DND-41 (cell line): ENCODE data around the gene PLEKHA8.

Experiments used
- ATAC-seq: fragments of 200-7000 bp; cut with Tn5 transposase; 3 replicates; pipeline ENCODE4 v1.9.1; 2021; ENCODE audit warnings: low read depth; ENCODE audit not compliant: insufficient read depth
- DNase-seq: peaks from one replicate; pipeline ENCODE4 v3.0.0-alpha.2; 2020
- H2AFZ ChIP-seq: 2 replicates; pipeline ENCODE4 v1.6.0; 2012; ENCODE audit warnings: low read depth, low read length
- H3K27ac ChIP-seq: 2 replicates; pipeline ENCODE4 v1.5.1; 2012; ENCODE audit warnings: low read length, inconsistent platforms
- H3K27me3 ChIP-seq: fragments of 200-600 bp; sonication (generic); 2 replicates; pipeline ENCODE4 v1.6.0; 2012; ENCODE audit warnings: low read length, mild to moderate bottlenecking, inconsistent platforms; ENCODE audit not compliant: insufficient read depth, poor library complexity
- H3K36me3 ChIP-seq: 2 replicates; pipeline ENCODE4 v1.5.1; 2012; ENCODE audit warnings: low read length, inconsistent platforms; ENCODE audit not compliant: insufficient read depth
- H3K4me1 ChIP-seq: 2 replicates; pipeline ENCODE4 v1.5.1; 2012; ENCODE audit warnings: mild to moderate bottlenecking, low read length; ENCODE audit not compliant: insufficient read depth
- H3K4me2 ChIP-seq: 2 replicates; pipeline ENCODE4 v1.6.0; 2012; ENCODE audit warnings: mild to moderate bottlenecking, moderate library complexity, low read length, inconsistent platforms; ENCODE audit not compliant: insufficient read depth
- H3K4me3 ChIP-seq, 2 experiments: fragments of 200-600 bp in 1 of 2; shearing (Covaris generic) in 1 of 2; 2 replicates each; pipeline ENCODE4 v1.5.1; 2012 to 2016; ENCODE audit warnings: inconsistent platforms in 2 of 2, low read length in 2 of 2, mild to moderate bottlenecking in 2 of 2, low read depth in 1 of 2, moderate library complexity in 1 of 2
- H3K79me2 ChIP-seq: 2 replicates; pipeline ENCODE4 v1.6.0; 2012; ENCODE audit warnings: low read length, inconsistent platforms; ENCODE audit not compliant: insufficient read depth
- H3K9ac ChIP-seq: 2 replicates; pipeline ENCODE4 v1.6.0; 2012; ENCODE audit warnings: low read depth, mild to moderate bottlenecking, inconsistent platforms, low read length, moderate library complexity
- H3K9me3 ChIP-seq: 2 replicates; pipeline ENCODE4 v1.5.1; 2012; ENCODE audit warnings: low read length, moderate library complexity, mild to moderate bottlenecking, inconsistent platforms; ENCODE audit not compliant: insufficient read depth, severe bottlenecking
- H4K20me1 ChIP-seq: 2 replicates; pipeline ENCODE4 v1.6.0; 2012; ENCODE audit warnings: low read length; ENCODE audit not compliant: insufficient read depth
- CTCF ChIP-seq: IDR thresholded peaks from 2 replicates; pipeline ENCODE4 v1.5.1; 2012; ENCODE audit warnings: borderline replicate concordance, low read length, moderate library complexity, mild to moderate bottlenecking; ENCODE audit not compliant: poor library complexity, severe bottlenecking; ENCODE audit errors: extremely low read depth
- EZH2 ChIP-seq: IDR thresholded peaks from 3 replicates; pipeline ENCODE4 v1.6.1; 2012; ENCODE audit warnings: borderline replicate concordance, low read depth, mild to moderate bottlenecking, moderate library complexity, low read length, inconsistent platforms; ENCODE audit not compliant: severe bottlenecking

Gene PLEKHA8

GRCh38 chr7:29988424-29989256 lies 39.6 kb upstream of the PLEKHA8 start:
- no peak for ATAC-seq
- H2AFZ ChIP-seq: no peak overlapping the region
- no peaks in the 10 kb centered on the region for H3K27me3 ChIP-seq
- no peak overlapping the region for H3K4me3 ChIP-seq
- H4K20me1 ChIP-seq: no peaks in the 10 kb centered on the region
- no peaks in the 10 kb centered on the region for H3K4me1 ChIP-seq
- TF ChIP-seq CTCF (no peak), EZH2 (no peak)
- H3K27ac ChIP-seq: no peak overlapping the region
- H3K79me2 ChIP-seq: no peaks in the 10 kb centered on the region
- H3K4me2 ChIP-seq: no peak overlapping the region
- no peak for DNase-seq
- H3K9me3 ChIP-seq: no peaks in the 10 kb centered on the region
- H3K9ac ChIP-seq: no peak overlapping the region
- no peaks in the 10 kb centered on the region for H3K36me3 ChIP-seq

- TF ChIP-seq EZH2: no peak
- TF ChIP-seq CTCF: no peak
- Histone ChIP-seq H3K4me3 (no peak within 1 kb of the TSS), H3K9ac (no peak within 1 kb of the TSS), H3K79me2 (no peaks in the 10 kb centered on the region), H3K4me1 (no peaks in the 10 kb centered on the region), H2AFZ (no peak within 1 kb of the TSS), H4K20me1 (no peaks in the 10 kb centered on the region), H3K27ac (no peak within 1 kb of the TSS), H3K36me3 (no peaks in the 10 kb centered on the region), H3K9me3 (no peaks in the 10 kb centered on the region), H3K4me2 (no peak within 1 kb of the TSS), H3K27me3 (no peaks in the 10 kb centered on the region)
- ATAC-seq (no peak), DNase-seq (no peak)
Measured at GRCh38 chr7:29989257-29989995, 38.8 kb upstream of the PLEKHA8 start, which contains the start of gene SCRN1. Gene SCRN1, minus strand, starts transcription at chr7:29989801. Its CDS starts 20,734 bp downstream, at chr7:29969067.

- TF ChIP-seq CTCF (no peak), EZH2 (no peak)
- no peak for ATAC-seq
- Histone ChIP-seq H3K27me3 (no peaks in the 10 kb centered on the region), H2AFZ (no peak overlapping the region), H3K4me3 (no peak overlapping the region), H3K79me2 (no peaks in the 10 kb centered on the region), H3K4me1 (no peaks in the 10 kb centered on the region), H3K36me3 (no peaks in the 10 kb centered on the region), H4K20me1 (no peaks in the 10 kb centered on the region), H3K4me2 (no peak overlapping the region), H3K9ac (no peak overlapping the region), H3K27ac (no peak overlapping the region), H3K9me3 (no peaks in the 10 kb centered on the region)
- no peak for DNase-seq
Measured at GRCh38 chr7:29990931-29991330, 37.3 kb upstream of the PLEKHA8 start.
